NCI-H128 (cell line): ENCODE data around the gene TTC8.
"Not testable (repeated sequence)": the region's sequence is repeated elsewhere in the genome, so short reads cannot be mapped to it uniquely, and the experiment has no call there.

Source experiments
- DNase-seq: peaks from one replicate; lab custom pipeline; 2025; ENCODE audit not compliant: unreplicated experiment; lab: John Stamatoyannopoulos, UW

Gene TTC8

DNA sequence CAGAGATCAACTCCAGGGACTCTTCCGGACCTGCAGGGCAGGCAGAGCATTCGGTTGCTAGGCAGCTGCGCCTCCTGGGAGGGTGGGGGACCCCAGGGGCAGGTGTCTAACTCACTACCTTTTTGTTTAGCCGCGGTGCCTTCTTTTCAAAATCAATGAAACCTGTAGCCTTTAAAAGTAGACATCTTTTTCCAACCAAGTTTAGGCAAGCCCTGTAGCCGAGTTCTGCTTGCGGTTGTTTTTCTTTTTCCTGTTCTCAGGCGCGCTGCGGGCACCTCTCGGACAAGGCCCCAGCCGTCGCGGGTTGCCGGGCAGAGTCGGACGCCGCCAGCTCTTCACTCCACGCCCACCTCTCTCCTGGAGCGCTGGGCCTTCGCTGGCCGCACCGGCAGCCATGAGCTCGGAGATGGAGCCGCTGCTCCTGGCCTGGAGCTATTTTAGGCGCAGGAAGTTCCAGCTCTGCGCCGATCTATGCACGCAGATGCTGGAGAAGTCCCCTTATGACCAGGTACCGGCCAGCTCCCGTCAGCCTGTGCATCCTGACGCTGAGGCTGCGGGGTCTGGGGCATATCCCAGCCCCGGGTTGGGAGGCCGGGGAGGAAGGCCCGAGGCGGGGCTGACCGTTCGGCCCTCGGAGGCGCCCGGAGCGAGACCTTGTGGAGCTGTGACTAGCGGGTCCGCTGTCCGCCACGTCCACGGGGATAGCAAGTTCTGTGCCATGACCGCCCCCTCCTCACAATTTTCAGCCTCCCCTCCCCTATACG, at the start of gene TTC8:
Gene TTC8, plus strand, starts transcription at position 338 of the 764 bp plus-strand sequence. Its CDS starts 57 bp downstream, at position 395.
- DNase-seq, result peak; percentile 71

DNA sequence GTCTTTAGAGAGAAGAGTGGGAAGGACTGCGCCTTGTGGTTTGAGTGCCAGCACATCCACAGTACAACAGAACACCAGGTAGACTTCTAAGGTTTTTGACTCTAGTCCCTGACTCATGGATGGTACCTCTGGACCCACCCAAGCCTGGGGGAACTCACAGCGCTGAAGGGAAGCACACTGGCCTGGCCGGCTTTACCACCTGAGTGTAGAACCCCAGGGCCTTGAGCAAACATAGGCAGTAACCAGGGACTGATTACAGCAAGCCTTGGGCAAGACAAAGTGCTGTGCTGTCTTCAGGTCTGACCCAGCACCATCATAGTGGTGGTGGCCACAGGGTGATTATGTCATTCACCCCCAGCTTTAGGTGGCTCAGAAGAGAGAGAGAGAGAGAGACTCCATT, 48.9 kb upstream of the TTC8 start:
- DNase-seq, result no peak

DNA sequence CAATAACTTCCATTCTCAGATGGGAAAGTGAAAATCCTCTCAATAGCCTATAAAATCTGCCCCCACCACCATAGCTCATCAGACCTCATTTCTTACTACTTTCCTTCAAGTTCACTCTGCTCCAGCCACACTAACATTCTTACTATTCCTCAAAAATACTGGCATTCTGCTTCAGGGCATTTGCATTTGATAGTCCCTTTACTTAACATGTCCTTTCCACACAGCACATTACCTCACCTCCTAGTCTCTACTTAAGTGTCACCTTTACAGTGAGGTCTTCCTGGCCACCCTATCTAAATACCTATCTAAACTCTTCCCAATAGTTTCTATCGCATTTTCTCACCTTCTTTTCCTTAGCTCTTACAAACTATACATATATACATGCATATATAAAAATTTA, 38.5 kb upstream of the TTC8 start:
- DNase-seq, result no peak

DNA sequence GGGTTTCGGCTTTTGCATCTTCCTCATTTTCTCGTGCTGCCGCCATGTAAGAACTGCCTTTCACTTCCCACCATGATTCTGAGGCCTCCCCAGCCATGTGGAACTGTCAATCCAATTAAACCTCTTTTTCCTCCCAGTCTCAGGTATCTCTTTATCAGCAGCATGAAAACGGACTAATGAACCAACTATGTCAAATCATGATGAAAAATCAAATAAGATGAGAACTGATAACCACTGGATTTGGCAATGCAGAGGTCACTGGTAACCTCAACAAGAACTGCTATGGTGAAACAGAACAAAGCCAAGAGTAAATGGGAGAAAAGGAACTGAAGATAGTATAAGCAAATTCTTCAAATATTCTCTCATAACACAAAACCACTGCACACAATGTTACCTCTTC, 37.7 kb upstream of the TTC8 start:
- no peak for DNase-seq

DNA sequence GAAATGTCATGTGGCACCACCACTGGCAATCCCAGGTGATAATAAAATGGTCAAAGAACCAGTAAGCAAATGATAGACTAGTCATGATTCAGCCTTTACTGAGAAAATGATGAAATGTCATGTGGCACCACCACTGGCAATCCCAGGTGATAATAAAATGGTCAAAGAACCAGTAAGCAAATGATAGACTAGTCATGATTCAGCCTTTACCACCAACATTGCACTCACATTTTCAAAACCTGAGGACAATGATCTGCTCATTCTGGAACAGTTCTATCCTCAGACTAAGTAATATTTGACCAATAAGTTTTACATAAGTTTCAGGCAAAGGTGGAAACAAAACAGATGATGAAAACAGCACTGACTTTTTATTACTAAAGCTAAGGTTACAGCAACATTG, 34.9 kb upstream of the TTC8 start:
- DNase-seq, result not testable (repeated sequence)

DNA sequence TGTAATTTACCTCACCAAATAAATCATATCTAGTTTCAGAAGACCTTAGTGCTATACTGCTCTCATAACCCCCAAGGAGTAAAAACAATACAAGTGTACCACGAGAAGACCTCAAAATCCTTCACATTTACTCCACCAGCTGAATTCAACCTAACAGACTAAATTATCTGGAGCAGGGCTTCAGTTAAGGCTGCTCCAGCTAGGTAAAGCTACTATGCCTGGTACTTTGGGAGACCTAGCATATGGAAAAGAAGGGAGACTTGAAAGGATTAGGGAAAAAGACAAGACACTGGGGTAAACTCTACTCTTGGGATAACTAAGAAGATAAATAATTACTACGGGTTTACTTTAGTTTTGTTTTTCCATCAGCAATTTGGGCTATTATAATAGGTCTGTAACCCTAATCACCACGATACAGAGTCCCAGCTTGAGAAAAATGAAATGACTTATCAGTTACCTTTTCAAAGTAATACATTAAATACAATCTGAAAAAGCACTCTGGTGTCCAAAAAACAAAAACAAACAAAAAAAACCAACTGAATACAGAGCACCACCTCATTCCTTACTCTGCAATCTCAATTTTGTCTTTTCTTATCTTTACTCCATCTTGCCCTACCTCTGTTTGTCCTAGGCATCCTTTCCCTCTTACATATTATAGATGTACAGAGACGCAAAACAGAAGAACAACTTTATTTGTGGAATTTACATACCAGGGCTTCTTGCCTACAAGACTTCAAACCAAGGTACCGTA, 33.8 kb upstream of the TTC8 start:
- DNase-seq, result no peak

DNA sequence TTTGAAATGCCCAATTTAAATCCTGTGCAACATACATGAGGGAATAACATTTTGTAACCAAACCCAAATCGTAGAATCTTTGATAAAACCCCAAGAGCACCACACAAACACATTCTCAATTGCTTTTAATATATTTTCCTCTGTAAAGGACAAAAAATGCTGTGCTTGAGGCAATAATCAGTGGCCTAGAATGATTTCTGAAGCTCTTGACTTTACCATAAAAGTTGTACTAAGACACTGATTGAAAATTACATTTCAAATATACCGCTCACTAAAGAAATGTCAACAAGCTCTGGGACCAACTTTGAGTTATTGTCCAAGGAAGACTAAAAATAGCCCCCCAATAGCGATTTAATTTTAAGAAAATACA, 33.2 kb upstream of the TTC8 start:
- no peak for DNase-seq

DNA sequence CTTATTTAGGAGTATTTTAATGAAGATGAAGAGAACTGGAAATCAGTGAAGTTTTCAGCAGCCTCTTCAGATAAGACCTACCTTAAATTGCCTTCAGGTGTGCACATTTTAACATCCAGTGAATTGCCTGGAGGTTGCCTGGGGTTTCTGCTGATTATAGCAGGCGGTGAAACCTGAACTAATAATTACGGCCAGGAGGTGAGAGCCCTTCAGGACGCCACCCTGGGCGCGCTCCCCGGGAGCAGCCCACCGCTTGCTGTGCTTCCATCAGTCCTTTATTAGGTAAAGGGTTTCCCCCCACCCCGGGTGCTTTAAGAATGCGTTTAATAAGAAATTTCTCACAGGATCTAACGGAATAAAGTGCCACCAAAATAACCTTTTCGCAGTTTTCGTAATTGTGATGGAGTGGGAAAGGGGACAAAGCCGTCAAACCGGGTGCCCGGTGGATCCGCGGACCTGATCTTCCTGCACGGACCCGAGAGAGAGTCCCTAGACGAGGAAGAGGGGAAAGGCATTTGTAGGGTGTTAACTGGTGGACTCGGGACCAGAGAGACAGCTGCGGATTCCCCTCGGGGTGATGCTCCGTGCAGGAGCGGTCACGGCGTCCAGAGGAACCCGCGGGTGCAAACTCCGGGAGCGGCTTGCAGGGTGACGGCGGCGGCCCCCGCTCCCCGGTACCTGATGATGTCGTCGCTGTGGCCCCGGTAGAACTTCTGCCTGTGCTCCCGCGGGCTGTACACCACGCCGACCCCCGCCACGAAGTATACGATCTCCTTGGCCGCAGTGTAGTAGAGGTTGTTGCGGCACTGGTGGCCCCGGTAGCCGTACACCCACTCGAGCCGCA, 32.6 kb upstream of the TTC8 start:
- no peak for DNase-seq

DNA sequence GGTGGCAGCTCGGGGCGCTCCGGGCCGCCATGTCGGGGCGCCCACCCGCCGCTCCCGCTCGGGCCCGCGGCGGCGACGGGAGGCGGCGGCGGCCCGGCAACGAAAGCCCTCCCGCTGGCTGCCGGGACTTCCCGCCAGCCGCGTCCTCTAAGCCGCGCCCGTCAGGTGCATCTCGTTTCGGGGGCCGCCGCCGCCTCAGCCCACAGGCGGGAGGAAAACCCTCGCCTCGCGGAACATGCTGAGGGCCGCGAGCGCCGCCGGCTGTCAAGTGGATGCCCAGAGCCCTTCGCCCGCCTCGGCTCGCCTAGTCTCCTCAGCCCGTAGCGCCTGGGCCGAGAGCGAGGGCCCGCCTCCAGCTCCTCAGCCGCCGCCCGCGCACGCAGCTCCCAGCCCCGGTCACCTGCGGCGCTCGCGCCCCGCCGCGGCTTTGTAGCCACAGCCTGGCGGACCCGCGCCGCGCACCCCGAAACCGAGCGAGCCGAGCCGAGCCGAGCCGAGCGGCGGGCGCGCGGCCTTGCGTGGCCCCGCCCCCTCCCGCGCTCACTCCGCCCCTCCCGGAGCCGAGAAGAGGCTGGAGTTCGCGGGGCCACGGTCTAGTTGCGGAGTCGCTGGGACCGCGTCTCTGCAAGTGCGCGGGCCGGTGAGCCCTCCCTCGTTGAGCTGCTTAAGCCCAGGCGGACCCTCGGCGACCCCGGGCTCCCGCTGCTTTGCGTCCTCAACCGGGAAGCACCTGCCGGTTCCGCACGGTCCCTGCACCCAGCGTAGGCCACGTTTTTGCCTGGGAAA, 31.8 kb upstream of the TTC8 start, which contains the start of gene EML5:
Gene EML5, minus strand, starts transcription at position 481 of the 786 bp plus-strand sequence. Its CDS starts 450 bp downstream, at position 31.
- peak; percentile 84 for DNase-seq

DNA sequence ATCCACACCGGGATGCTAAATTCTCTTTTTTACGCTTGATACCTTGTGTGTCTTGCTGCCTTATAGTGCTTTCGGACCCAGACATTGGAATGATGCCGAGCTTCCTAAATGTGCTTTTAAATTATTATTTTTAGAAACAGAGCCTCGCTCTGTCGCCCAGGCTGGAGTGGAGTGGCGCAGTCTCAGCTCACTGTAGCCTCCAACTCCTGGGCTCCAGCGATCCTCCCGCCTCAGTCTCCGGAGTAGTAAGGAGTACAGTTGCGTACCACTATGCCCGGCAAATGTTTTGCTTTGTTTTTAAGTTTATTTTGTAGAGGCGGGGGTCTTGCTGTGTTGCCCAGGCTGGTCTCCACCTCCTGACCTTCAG, 31.2 kb upstream of the TTC8 start:
- no peak for DNase-seq

DNA sequence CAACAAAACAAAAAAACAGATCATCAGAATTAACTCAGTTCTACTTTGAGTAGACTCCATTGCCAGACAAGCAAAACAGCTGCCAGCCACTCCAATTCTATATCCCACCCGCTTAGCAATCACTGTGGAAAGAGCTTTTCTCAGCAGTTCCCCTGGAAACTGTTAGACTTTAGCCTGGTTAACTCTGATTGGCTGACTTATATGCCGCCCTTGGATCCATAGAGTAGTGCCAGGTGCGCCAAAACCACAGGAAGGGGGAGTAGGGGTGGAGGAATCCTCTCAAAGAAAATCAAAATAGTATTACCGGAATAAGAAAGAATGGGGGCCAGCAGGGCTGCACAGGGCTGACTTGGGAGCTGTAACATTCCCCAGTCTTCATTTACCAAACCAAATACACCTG, 26.3 kb upstream of the TTC8 start:
- peak; percentile 74 for DNase-seq

DNA sequence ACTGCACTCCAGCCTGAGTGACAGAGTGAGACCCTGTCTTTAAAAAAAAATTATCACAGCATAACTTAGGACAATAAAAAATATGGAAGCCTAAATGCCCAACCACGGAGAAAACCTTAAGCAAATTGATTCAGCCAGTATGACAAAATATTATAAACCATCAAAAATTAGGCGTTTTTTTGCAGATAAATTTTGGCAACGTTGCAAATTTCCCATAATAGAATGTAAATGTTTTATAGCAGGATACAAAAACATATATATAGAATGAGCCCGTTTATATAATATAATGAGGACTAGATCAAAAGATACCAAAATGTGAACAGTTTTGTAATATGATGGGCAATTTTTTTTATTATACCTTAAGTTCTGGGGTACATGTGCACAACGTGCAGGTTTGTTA, 24.9 kb upstream of the TTC8 start:
- DNase-seq, result no peak

DNA sequence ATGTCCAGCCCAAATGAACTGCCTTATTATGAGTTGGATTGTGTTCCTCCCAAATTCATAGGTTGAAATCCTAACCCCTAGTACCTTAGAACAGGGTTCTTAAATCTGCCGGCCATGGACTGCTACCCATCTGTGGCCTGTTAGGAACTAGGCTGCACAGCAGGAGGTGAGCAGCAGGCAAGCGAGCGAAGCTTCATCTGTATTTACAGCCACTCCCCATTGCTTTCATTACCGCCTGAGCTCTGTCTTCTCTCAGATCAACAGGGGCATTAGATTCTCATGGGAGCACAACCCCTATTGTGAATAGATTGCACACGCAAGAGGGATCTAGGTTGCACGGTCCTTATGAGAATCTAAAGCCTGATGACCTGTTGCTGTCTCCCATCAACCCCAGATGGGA, 21.9 kb upstream of the TTC8 start:
- DNase-seq, result no peak

DNA sequence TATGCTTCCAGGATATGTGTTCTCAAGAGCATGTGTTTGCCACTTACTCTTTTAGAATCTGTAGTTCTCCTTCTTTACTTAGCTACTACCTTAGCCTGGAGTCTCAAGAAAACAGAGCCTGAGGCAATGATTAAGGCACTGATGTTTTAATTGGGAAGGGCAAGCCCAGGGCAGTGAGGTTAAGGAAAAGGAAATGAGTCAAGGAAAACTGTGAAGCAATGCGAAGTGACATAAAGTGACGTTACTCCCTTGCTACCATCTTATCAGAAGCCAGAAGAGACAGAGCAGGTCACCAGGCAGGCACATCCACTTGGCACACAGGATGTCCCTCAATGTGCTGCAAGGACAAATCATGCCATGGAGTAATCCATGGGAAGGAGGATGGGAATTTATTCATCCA, 20.4 kb upstream of the TTC8 start:
- no peak for DNase-seq

DNA sequence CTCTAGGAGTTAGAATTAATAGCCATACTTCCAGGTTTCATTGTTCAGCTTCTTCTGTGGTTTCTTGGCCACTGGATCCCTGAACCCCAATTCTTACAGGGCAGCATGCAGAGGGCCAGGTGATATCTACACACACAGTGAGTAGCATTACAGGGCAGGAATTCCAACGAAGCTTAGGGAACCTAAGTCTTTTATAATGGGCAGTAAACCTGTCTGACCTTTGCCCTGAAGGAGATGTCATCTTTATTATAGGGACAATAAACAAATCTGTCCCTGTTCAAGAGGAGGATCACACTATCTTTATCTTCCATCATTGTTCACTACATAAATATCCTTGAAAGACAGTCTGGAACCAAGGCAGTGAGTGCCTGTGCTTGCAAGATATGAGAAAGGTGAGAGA, 20.0 kb upstream of the TTC8 start:
- DNase-seq, result no peak

DNA sequence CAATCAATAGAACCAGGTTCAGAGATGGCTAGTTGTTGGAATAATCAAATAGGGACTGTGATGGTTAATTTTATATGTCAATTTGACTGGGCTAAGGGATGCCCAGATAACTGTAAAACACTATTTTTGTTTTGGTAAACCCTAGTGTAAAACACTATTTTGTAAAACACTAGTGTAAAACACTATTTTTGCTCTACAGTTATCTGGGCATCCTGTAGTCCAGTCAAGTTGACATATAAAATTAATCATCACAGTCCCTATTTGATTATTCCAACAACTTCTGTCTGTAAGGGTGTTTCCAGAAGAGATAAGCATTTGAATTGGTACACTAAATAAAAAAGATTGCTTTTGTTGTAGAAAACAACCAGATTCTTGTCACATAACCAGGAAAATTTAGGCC, 16.1 kb upstream of the TTC8 start:
- no peak for DNase-seq

DNA sequence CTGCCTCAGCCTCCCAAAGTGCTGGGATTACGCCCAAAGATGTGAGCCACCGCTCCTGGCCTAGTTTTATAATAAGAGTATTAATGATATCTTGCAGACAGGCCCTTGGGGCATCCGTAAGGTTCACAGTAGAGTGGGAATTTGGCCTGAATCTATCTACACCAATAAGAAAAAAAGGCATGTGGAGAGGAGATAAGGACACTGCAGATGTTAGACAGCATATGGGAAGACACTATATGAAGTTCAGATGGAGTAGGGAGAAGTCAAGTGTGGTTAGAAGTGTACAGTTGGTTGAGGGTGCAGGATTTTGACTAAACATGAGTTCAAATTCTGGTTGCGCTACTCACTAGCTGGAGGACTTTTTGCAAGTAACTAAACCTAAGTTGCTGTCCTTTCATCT, 8.5 kb upstream of the TTC8 start:
- no peak for DNase-seq

DNA sequence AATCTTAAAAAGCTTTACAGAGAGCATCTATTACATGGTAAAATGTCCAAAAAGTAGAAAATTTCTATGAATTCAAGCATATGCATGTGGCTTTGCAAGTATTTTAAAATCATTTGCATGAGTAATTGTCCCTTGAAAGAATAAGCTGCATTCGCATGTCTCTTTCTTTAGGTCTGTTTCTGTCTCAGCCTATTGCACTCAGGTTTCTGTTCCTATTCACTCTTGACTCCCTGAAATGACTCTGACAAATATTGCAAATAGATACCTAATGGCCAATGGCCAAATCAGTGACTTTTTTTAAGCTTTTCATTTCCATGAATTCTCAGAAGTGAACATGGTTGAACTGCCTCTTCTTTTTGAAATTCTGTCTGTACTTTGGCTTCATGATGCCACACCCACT, 6.4 kb upstream of the TTC8 start:
- no peak for DNase-seq

DNA sequence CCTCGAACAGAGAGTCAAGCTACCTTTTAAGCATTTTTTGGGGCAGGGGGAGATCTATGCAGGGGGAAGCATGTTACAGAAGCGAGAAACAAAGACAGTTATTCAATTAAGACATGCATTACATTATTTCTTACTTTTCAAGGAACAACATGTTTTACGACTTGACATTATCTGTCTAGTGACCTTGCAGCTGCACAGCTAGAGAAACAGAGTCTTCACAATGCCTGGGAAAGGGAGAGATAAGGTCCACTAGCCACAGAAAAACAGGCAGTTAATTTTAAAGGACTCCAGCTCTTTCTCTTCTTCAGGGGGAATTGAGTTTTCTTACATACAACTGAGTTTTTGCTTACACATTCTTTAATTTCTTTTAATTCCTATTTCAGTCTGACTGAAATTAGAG, 4.8 kb upstream of the TTC8 start:
- DNase-seq, result not testable (repeated sequence)

DNA sequence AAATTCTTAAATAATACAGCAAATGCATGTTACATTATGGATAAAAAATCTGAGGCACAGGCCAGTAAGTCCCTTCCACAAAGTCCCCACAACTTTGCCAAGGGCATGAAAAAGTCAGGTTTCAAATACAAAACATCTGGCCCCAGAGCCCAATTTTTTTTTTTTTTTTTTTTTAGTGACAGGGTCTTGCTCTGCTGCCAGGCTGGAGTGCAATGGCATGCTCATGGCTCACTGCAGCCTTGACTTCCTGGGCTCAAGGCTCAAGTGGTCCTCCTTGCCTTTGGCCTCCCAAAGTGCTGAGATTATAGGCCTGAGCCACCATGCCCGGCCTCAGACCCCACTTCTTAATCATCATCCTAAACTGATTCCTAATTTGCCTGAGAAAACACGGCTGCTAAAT, 3.1 kb upstream of the TTC8 start:
- DNase-seq, result no peak

DNA sequence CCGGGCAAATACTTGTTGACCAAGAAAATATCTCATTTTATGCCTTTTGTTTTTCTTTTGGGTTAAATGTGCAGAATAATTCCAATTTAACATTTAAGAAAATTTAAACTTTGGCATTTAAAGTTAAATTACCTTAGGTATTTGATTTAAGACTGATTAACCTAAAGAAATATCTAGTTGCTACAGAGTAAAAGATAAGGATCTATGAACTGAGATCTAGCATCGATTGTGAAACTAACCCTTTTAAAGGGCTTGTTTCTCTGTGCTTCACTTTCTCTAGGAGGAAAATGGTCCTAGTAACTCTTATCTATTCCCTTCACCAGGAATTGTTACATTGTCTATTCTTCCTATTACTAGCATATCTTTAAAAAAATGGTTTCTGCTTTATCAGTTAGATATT, 2.6 kb upstream of the TTC8 start:
- no peak for DNase-seq
